Parathyroid adenoma (tissue), 2 donors: ENCODE measurements around the gene ITSN2.

Source experiments
- H2AFZ ChIP-seq: fragments of 300-600 bp; sonication (generic); one replicate; pipeline ENCODE4 v1.7.0; 2017; ENCODE audit warnings: antibody characterized with exemption, mild to moderate bottlenecking
- H3K27ac ChIP-seq: fragments of 300-600 bp; sonication (generic); one replicate; pipeline ENCODE4 v1.7.0; 2017
- H3K27me3 ChIP-seq: fragments of 300-600 bp; sonication (generic); one replicate; pipeline ENCODE4 v1.7.0; 2017; ENCODE audit warnings: low read length; ENCODE audit not compliant: control insufficient read depth, insufficient read depth
- H3K36me3 ChIP-seq: fragments of 300-600 bp; sonication (generic); one replicate; pipeline ENCODE4 v1.7.0; 2017; ENCODE audit warnings: low read length; ENCODE audit not compliant: control insufficient read depth, insufficient read depth
- H3K4me1 ChIP-seq: fragments of 300-600 bp; sonication (generic); one replicate; pipeline ENCODE4 v1.7.0; 2017; ENCODE audit warnings: control low read depth
- H3K4me2 ChIP-seq: fragments of 300-600 bp; sonication (generic); one replicate; pipeline ENCODE4 v1.7.0; 2017; ENCODE audit warnings: low read length
- H3K4me3 ChIP-seq: fragments of 300-600 bp; sonication (generic); one replicate; pipeline ENCODE4 v1.7.0; 2017; ENCODE audit warnings: low read depth, low read length
- H3K79me2 ChIP-seq: fragments of 300-600 bp; sonication (generic); one replicate; pipeline ENCODE4 v1.7.0; 2017; ENCODE audit warnings: control low read depth
- H3K9ac ChIP-seq: fragments of 300-600 bp; sonication (generic); one replicate; pipeline ENCODE4 v1.7.0; 2017; ENCODE audit warnings: mild to moderate bottlenecking
- H3K9me3 ChIP-seq: fragments of 300-600 bp; sonication (generic); one replicate; pipeline ENCODE4 v1.7.0; 2017; ENCODE audit warnings: low read length; ENCODE audit not compliant: control insufficient read depth
- TF ChIP-seq, protein P1 (sequence below): fragments of 300-600 bp; sonication (generic); IDR thresholded peaks from one replicate; pipeline ENCODE4 v1.7.0; 2017; ENCODE audit warnings: antibody characterized with exemption, mild to moderate bottlenecking
- donor health status: primary hyperparathyroidism.

ITSN2 gene

DNA sequence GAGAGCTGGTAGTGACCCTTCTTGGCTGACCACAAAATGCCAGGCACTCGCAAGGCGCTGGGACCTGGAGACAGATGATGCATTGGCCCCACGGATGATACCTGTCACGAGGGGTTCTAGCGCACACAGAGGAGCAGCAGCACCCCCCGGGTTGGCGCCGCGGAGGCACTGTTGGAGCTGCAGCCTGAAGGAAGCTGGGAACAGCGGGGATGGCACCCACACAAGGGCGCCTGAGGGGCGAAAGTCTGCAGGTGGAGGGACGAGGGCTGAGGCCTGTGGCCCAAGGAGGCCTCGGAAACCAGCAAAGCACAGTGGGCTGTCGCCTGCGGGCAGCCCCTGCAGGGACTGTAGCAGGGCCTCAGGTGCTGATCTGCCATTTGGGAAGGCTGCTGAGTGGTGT, 151.8 kb downstream of the ITSN2 start:
- Histone ChIP-seq H3K36me3 (no peaks in the 10 kb centered on the region), H3K27ac (no peak overlapping the region)

DNA sequence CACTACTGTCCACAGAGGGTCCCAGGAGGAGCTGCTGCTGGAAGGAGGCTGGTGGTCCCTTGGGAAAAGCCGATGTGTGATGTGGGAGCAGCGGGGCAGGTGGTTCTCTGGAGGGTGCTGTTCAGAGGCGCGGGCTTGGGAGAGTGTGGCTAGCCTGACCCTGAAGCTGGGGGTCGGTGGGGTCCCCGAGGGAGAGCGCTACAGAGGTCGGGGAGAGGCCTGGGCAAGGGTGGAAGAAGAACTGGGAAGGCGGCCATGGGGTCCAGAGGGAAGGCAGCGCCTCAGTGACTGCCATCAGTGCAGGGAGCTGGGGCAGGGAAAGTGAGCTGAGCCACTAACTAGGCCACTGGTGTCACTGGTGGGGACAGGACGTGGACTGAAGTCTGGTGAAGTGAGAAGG, 153.0 kb downstream of the ITSN2 start:
- no peak overlapping the region for H3K9ac ChIP-seq

More for the DNA sequence above, 151.8 kb downstream of the ITSN2 start:
- H3K27me3 ChIP-seq = no peaks in the 10 kb centered on the region
- TF ChIP-seq, protein P1, sequence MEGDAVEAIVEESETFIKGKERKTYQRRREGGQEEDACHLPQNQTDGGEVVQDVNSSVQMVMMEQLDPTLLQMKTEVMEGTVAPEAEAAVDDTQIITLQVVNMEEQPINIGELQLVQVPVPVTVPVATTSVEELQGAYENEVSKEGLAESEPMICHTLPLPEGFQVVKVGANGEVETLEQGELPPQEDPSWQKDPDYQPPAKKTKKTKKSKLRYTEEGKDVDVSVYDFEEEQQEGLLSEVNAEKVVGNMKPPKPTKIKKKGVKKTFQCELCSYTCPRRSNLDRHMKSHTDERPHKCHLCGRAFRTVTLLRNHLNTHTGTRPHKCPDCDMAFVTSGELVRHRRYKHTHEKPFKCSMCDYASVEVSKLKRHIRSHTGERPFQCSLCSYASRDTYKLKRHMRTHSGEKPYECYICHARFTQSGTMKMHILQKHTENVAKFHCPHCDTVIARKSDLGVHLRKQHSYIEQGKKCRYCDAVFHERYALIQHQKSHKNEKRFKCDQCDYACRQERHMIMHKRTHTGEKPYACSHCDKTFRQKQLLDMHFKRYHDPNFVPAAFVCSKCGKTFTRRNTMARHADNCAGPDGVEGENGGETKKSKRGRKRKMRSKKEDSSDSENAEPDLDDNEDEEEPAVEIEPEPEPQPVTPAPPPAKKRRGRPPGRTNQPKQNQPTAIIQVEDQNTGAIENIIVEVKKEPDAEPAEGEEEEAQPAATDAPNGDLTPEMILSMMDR = no peak
- H2AFZ ChIP-seq = no peak overlapping the region
- H3K9ac ChIP-seq = no peak overlapping the region
- H3K79me2 ChIP-seq = no peaks in the 10 kb centered on the region
- H3K4me3 ChIP-seq = no peak overlapping the region
- no peaks in the 10 kb centered on the region for H3K9me3 ChIP-seq
- no peak overlapping the region for H3K4me2 ChIP-seq
- H3K4me1 ChIP-seq = no peaks in the 10 kb centered on the region

DNA sequence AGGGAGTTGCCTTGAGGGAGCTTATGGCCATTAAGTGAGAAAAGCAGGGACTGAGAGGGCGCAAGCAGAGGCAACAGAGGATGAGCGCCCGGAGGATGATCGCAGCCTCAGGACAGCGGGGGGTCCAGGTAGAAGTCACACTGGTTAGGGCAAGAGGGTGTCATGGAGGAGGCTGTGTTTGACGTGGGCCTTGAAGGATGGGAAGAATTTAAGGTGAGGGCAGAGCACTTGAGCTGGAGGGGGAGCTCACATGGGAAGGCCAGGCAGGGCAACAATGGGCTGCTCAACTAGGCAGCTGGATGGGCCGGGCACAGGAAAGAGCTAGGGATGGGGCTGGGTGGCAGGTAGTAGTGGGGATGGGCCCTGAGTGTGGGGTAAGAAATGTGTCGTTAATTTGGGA, 153.6 kb downstream of the ITSN2 start:
- H3K4me2 ChIP-seq = no peak overlapping the region
- H2AFZ ChIP-seq = no peak overlapping the region
- no peaks in the 10 kb centered on the region for H3K79me2 ChIP-seq
- no peaks in the 10 kb centered on the region for H3K27me3 ChIP-seq
- no peaks in the 10 kb centered on the region for H3K36me3 ChIP-seq
- H3K27ac ChIP-seq = no peak overlapping the region
- no peaks in the 10 kb centered on the region for H3K9me3 ChIP-seq
- no peak overlapping the region for H3K4me3 ChIP-seq
- no peak overlapping the region for H3K9ac ChIP-seq
- TF ChIP-seq, protein P1 = no peak
- H3K4me1 ChIP-seq = no peaks in the 10 kb centered on the region

More for the DNA sequence above, 153.0 kb downstream of the ITSN2 start:
- no peaks in the 10 kb centered on the region for H3K79me2 ChIP-seq
- no peaks in the 10 kb centered on the region for H3K4me1 ChIP-seq
- no peak overlapping the region for H3K27ac ChIP-seq
- H3K4me3 ChIP-seq = no peak overlapping the region
- TF ChIP-seq, protein P1 = no peak
- no peak overlapping the region for H3K4me2 ChIP-seq
- no peak overlapping the region for H2AFZ ChIP-seq
- no peaks in the 10 kb centered on the region for H3K9me3 ChIP-seq
- H3K27me3 ChIP-seq = no peaks in the 10 kb centered on the region
- no peaks in the 10 kb centered on the region for H3K36me3 ChIP-seq

DNA sequence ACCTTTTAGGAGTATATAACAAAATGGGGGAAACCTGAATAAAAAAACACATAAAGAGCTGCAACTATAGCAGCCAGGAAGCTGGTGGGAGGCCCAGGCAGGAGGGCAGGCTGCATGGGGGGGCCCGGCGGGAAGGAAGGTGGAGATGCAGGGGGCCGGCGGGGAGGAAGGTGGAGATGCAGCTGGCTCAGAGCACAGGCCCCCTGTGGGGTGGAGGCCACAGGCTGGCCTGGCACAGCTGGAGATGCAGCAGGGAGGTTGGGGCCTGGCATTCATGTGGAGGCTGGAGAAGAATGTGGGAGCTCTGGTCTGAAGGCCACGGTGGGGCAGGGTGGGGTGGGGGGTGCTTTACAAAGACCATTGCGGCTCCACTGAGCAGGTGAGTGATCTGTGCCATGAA, 154.1 kb downstream of the ITSN2 start:
- Histone ChIP-seq H3K4me2 (no peak overlapping the region), H3K36me3 (no peaks in the 10 kb centered on the region), H3K79me2 (no peaks in the 10 kb centered on the region), H3K4me1 (no peaks in the 10 kb centered on the region), H3K9me3 (no peaks in the 10 kb centered on the region), H3K27me3 (no peaks in the 10 kb centered on the region), H3K9ac (no peak overlapping the region), H2AFZ (no peak overlapping the region), H3K27ac (no peak overlapping the region), H3K4me3 (no peak overlapping the region)
- TF ChIP-seq, protein P1 = no peak

DNA sequence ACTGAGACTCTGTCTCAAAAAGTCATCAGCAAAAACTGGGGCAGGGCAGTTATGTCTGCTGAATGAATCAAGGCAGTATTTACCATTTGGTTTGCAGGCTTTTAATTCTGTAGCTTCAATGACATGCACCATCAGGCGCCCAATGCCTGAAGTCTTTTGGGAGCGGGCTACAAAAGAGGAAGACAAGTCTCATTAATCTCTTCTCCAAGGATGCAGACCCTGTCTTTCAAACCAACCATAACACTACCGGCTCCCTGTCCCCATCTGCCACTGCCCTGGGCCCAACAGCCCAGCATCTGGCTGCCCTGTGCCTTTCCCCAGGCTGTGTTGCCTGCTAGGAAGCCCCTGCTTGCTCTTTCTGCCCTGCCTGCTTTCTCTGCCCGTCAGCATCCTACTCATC, 155.2 kb downstream of the ITSN2 start:
- Histone ChIP-seq H3K9ac (no peak overlapping the region), H3K4me1 (no peaks in the 10 kb centered on the region), H3K4me2 (no peak overlapping the region), H3K79me2 (no peaks in the 10 kb centered on the region), H3K9me3 (no peaks in the 10 kb centered on the region), H3K36me3 (no peaks in the 10 kb centered on the region), H2AFZ (no peak overlapping the region), H3K27me3 (no peaks in the 10 kb centered on the region), H3K27ac (no peak overlapping the region), H3K4me3 (no peak overlapping the region)
- TF ChIP-seq, protein P1 = no peak
